ENCODE data around the gene GAPVD1.
"Not testable (repeated sequence)": the region's sequence is repeated elsewhere in the genome, so short reads cannot be mapped to it uniquely, and the experiment has no call there.

Gene GAPVD1

DNA sequence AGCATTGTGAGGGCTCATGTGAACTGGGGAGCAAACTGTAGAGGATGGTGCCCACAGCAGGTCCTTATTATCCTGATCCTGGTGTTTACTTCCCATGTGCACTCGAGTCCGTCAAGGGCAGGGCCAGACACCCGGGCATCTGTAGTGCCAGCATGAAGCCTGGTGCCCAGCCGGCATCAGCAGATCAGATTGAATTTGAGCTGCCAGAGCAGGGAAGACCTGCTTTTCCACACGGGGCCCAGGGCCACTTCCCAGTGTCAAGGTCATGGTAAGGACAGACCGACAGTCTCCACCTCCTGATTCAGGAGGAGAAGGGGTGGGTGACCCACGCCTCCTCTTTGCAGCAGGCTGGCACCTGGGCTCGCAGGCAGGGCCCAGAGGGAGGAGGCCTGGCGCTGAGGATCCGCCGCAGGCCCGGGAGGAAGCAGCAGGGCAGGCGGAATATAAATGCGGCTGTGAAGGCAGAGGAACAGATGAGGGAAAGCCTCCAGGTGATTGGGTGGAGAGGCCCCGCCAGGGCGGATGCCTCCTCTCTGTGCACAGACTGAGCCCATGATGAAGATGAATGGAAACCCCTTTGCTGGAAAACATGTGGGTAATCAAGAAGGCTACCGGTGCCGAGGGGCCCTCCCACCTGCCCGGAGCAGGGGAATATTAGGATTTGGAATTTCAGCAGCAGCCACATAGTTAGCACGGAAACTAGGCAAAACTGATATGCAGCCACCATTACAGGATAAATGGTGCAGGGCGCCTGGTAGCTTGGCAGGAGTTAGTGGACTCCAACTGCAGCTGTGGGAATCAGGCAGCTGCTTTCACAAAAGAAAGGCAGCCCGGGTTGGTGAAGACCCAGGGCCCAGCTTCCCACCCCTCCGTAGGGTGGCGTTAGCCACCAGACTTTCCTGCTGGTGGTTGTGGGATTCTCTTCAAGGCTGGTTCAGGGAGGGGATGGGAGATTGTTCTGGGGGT lies 114.9 kb downstream of the GAPVD1 start:
- DNase-seq, result no peak

GRCh38 chr9:125377584-125378250 lies 116.1 kb downstream of the GAPVD1 start:
- no peak for DNase-seq

- DNase-seq, result no peak
Observed at GRCh38 chr9:125378778-125379177, 117.2 kb downstream of the GAPVD1 start.

DNA sequence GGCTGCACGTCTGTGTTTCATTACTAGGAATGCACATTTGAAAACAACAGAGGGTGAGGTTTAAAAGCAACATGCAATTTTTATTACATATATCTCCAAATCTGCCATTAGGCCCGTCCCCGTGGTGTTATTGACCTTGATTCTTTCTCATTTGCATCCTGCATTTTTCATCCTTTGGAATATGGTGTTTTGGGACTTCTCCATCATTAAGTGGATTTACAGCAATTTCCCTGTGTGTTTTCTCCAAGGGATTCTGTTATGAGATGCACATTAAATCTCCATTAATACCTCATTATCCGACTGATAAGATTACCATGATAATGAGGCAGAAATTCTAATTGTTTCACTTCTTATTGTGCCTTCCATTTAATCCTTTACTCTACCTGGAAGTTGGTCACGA lies 117.6 kb downstream of the GAPVD1 start:
- DNase-seq, result no peak

- DNase-seq, result no peak
Observed at GRCh38 chr9:125380406-125380805, 118.8 kb downstream of the GAPVD1 start.

GRCh38 chr9:125387861-125388524 lies 126.4 kb downstream of the GAPVD1 start:
- no peak for DNase-seq

DNA sequence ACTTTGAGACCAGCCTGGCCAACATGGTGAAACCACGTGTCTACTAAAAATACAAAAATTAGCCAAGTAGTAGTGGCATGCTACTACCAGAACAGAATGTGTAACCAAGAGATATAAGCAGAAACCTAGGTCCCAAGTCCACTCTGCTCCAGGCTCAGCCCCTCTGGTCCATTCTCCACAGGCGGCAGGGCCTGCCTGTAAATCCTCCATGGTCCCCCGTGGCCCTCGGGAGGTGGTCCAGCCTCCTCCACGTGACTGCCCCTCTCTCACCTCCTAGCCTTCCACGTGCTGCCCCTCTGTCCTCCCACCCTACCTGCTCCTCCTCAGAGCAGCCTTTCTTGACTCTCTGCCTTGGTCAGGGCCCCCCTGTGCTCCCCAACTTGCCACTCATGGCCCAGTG lies 127.4 kb downstream of the GAPVD1 start:
- no peak for DNase-seq

- DNase-seq, result no peak
Observed at GRCh38 chr9:125391704-125392103, 130.1 kb downstream of the GAPVD1 start.

GRCh38 chr9:125393426-125393825 lies 131.8 kb downstream of the GAPVD1 start:
- no peak for DNase-seq

- DNase-seq, result no peak
Observed at GRCh38 chr9:125396799-125397198, 135.2 kb downstream of the GAPVD1 start.

- no peak for DNase-seq
Observed at GRCh38 chr9:125397736-125398135, 136.1 kb downstream of the GAPVD1 start.

DNA sequence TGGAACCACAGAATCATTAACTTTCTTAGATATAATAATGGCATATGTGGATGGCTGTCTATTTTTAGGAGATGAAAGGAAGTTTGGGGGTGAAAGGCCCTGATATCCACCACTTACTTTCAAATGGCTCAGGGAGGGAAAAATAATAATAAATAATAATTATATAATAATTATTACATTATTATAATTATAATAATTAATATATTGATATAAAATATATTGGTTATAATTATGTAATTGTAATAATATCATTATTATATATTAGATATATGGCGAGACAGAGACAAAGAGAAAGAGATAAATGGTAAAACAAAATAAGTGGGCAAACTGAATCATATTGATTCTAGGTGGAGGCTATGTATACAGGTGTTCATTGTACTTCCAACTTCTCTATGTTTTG lies 136.6 kb downstream of the GAPVD1 start:
- no peak for DNase-seq

DNA sequence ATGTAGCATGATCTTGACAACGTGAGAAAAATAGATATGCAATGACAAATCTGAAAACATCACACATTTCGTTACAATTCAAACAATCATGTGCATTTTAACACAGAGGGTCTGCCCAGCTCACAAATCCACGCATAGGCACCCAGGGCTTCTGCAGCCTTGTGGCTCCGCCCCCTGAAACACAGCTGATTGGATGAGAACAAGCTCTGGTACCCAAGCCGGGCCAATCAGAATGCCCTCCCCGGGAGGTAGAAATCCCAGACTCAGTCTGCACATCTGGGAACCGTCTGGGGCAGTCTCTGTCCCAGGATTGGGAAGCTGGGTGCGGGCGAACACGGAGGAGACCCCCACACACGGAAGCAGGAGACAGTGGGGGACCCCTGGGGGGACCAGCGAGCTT lies 137.5 kb downstream of the GAPVD1 start:
- no peak for DNase-seq

GRCh38 chr9:125399666-125400065 lies 138.0 kb downstream of the GAPVD1 start:
- DNase-seq, result no peak

DNA sequence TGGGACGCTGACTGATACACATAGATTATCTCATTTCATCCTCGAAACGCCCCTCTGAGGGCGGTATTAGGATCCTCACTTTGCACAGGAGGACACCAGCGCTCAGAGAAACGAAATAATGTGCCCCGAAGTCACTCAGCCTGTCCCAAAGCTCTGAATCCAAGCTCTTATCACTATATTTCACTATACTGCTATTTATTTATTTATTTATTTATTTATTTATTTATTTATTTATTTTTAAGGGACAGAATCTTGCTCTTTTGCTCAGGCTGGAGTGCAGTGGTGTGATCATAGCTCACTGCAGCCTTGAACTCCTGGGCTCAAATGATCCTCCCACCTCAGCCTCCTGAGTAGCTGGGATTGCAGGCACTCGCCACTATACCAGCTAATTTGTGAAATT lies 138.6 kb downstream of the GAPVD1 start:
- DNase-seq, result not testable (repeated sequence)

GRCh38 chr9:125400725-125401716 lies 139.4 kb downstream of the GAPVD1 start:
- DNase-seq, result no peak

DNA sequence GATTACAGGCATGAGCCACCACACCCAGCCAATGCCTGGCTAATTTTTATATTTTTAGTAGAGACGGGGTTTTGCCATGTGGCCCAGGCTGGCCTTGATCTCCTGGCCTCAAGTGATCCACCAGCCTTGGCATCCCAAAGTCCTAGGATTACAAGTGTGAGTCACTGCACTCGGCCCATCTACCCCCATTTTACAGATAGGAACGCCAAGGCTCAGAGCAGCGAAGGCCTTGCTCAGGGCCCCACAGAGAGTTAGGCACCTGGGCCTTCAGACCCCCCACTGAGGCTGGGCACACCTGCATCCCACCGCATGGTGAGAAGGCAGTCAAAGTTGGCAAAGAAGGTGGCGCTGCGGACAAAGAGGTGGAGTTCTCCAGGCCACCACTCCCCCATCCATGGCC lies 143.1 kb downstream of the GAPVD1 start:
- DNase-seq, result no peak

DNA sequence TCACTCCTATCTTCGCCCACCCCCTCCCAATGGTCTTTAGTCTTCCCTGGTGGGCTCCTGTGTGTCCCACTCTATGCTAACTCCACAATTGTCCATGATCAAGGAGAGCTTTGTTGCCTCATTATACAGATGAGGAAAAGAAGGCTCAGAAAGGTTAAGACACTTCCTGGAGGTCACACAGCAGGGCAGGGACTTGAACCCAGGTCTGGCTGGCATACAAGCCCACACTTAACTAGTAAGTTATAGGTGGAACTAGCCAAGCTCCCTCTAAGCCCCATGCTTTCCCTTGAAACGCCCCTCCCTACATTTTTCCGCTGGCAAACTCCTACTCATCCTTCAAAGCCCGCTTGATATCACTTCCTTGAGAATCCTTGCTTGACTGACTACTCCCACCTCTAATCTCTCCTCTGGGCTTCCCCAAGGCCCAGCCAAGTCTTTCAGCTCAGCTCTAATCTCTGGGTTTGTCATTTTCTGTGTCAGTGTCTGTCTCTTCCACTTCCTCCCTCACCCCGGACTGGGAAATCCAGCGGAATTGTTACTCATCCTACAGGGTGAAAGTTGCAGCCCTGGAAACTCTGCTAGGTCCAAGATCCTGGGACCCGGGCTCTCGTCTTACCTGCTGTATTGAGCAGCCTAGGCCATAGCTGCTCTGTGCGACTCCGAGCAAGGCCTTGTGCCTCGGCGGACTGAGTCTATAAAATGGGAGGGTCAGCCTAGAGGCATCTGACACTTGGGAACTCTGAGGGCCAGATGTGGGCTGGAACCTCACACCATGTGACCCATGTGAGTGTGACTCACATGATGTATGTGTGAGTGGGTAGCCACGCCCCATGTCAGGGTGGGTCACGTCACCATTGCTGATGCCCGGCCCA lies 144.5 kb downstream of the GAPVD1 start:
- no peak for DNase-seq

GRCh38 chr9:125406810-125407087 lies 145.1 kb downstream of the GAPVD1 start:
- DNase-seq, result no peak

DNA sequence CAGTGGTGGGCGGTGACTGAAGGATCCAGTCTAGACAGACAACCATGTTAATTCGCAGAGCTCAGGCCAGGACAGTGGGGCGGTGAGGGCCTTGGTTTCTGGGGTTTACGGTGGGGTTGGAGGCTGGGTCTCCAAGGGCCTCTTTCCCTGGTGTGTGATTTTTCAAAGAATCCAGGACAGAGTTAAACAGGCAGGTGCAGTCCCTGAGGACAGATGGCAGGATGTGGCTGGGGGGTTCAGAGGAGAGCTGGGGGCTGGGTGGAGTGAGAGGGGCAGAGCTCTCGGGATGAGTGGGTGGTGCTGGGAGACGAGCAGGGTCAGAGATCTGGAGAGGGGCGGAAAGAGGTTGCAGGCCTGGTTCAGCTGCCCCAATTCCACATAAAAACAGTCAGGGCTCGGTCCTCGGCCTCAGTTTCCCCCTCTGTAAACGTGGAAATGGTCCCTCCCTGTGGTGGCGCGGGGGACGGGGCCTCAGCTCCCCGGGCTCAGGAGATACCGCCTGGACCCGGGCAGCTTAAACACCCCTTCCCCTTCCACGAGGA lies 145.9 kb downstream of the GAPVD1 start:
- DNase-seq, result no peak

All from activated CD4-positive, alpha-beta T cell treated with anti-CD3 and anti-CD28 coated beads, Interleukin-2, amount 50 U/mL, for 4 hours (primary cell).